Panc1 (cell line): ENCODE measurements around the gene CADPS2.

Source experiments
- CTCF ChIP-seq: fragments of 450-650 bp; IDR thresholded peaks from 2 replicates; pipeline ENCODE4 v1.5.1; 2017; ENCODE audit warnings: mild to moderate bottlenecking
- POLR2AphosphoS5 ChIP-seq: IDR thresholded peaks from 2 replicates; pipeline ENCODE4 v1.6.1; 2012; ENCODE audit warnings: mild to moderate bottlenecking, low read depth, low read length, moderate library complexity
- REST ChIP-seq, 2 experiments: IDR thresholded peaks; 2 replicates each; pipeline ENCODE4 v1.6.1; 2011 to 2012; ENCODE audit warnings: low read depth in 2 of 2, control low read depth in 1 of 2, low read length in 1 of 2, mild to moderate bottlenecking in 1 of 2, moderate library complexity in 1 of 2; ENCODE audit not compliant: insufficient read depth in 1 of 2
- SIN3A ChIP-seq: IDR thresholded peaks from 2 replicates; pipeline ENCODE4 v1.6.1; 2012; ENCODE audit warnings: low read depth, mild to moderate bottlenecking, low read length, moderate library complexity, borderline replicate concordance; ENCODE audit not compliant: insufficient read depth
- TCF7L2 ChIP-seq: IDR thresholded peaks from 2 replicates; pipeline ENCODE4 v1.6.1; 2011; ENCODE audit warnings: mild to moderate bottlenecking, low read depth, low read length, inconsistent platforms

GRCh38 chr7:122849322-122849956 lies 36.8 kb downstream of the CADPS2 start:
- TF ChIP-seq POLR2AphosphoS5: no peak
- no peak for TF ChIP-seq CTCF
- TF ChIP-seq TCF7L2: no peak
- TF ChIP-seq REST (IDR thresholded peaks at IDR 0.05; ENCODE audit: insufficient read depth in 1 of 2, low read depth in 2 of 2, low read length in 1 of 2): no peak
- no peak for TF ChIP-seq SIN3A
